Karpas-422 (cell line): Measurements from ENCODE around the gene FAIM. TPM values are rescaled to one million over a fixed set of nuclear protein-coding genes. Genes with fewer than 3 reads are reported as not detected.
A peak's percentile ranks its signal among the peaks of the same experiment; 100 is the strongest.
"Not testable (repeated sequence)": the region's sequence is repeated elsewhere in the genome, so short reads cannot be mapped to it uniquely, and the experiment has no call there.

ENCODE experiments used
- DNase-seq: peaks from one replicate; pipeline ENCODE4 v3.0.0-alpha.2; 2015
- H2AFZ ChIP-seq: fragments of 200-600 bp; sonication (generic); 2 replicates; pipeline ENCODE4 v1.6.1; 2014; ENCODE audit warnings: antibody characterized with exemption, low read length, mixed read lengths
- H3K27ac ChIP-seq: fragments of 200-600 bp; sonication (generic); 2 replicates; pipeline ENCODE4 v1.5.1; 2014; ENCODE audit warnings: mild to moderate bottlenecking, low read length, moderate library complexity
- H3K27me3 ChIP-seq: fragments of 200-600 bp; sonication (generic); 2 replicates; pipeline ENCODE4 v1.6.1; 2014; ENCODE audit warnings: low read length, mixed read lengths
- H3K36me3 ChIP-seq: fragments of 200-600 bp; sonication (generic); 2 replicates; pipeline ENCODE4 v1.6.1; 2014; ENCODE audit warnings: low read length, mixed read lengths; ENCODE audit not compliant: insufficient read depth
- H3K4me1 ChIP-seq: fragments of 200-600 bp; sonication (generic); 2 replicates; pipeline ENCODE4 v1.6.1; 2014; ENCODE audit warnings: mild to moderate bottlenecking, low read length, mixed read lengths
- H3K4me2 ChIP-seq: fragments of 200-600 bp; sonication (generic); 2 replicates; pipeline ENCODE4 v1.6.1; 2014; ENCODE audit warnings: low read length, low read depth, mild to moderate bottlenecking; ENCODE audit not compliant: poor library complexity, severe bottlenecking
- H3K4me3 ChIP-seq: fragments of 200-600 bp; sonication (generic); 2 replicates; pipeline ENCODE4 v1.5.1; 2014; ENCODE audit warnings: mild to moderate bottlenecking, antibody characterized with exemption, low read length, mixed read lengths
- H3K79me2 ChIP-seq: fragments of 200-600 bp; sonication (generic); 2 replicates; pipeline ENCODE4 v1.6.1; 2014; ENCODE audit warnings: mild to moderate bottlenecking, low read length, mixed read lengths
- H3K9ac ChIP-seq: fragments of 200-600 bp; sonication (generic); 2 replicates; pipeline ENCODE4 v1.6.0; 2014; ENCODE audit warnings: low read length
- H3K9me2 ChIP-seq: fragments of 200-600 bp; sonication (generic), shearing (Covaris generic); replicated peaks from 2 replicates; pipeline ENCODE4 v1.6.0; 2014; ENCODE audit warnings: mild to moderate bottlenecking, low read length, moderate library complexity; ENCODE audit not compliant: insufficient read depth
- H3K9me3 ChIP-seq: fragments of 300-700, 200-600 bp; sonication (generic); 2 replicates; pipeline ENCODE4 v1.6.1; 2014; ENCODE audit warnings: low read length, mixed read lengths
- H4K20me1 ChIP-seq: fragments of 200-600 bp; sonication (generic); 2 replicates; pipeline ENCODE4 v1.6.1; 2014; ENCODE audit warnings: mild to moderate bottlenecking, antibody characterized with exemption, low read length, low read depth; ENCODE audit not compliant: insufficient read depth
- total RNA-seq: library from RNA; depleted of rRNA; stranded (reverse); fragments of >200 nt; shearing (Covaris generic); gene quantifications from 2 replicates; pipeline ENCODE4 v1.2.3, GENCODE V29; 2014; ENCODE audit warnings: low replicate concordance; rRNA removed

Gene FAIM
- total RNA-seq, result 39.2 and 58.0 TPM in 2 replicates

- H3K4me1 ChIP-seq, result peaks cover 32% of the 10 kb centered on the region
- H3K79me2 ChIP-seq, result peaks cover 46% of the 10 kb centered on the region
- H3K9me3 ChIP-seq, result no peaks in the 10 kb centered on the region
- H4K20me1 ChIP-seq, result no peaks in the 10 kb centered on the region
- H3K27me3 ChIP-seq, result no peaks in the 10 kb centered on the region
- H3K9me2 ChIP-seq, result no peaks in the 10 kb centered on the region
- DNase-seq, result peak; percentile 91
- peak within 1 kb of the TSS; percentile 76 for H3K4me2 ChIP-seq
- peaks cover 8% of the 10 kb centered on the region; the same call in 1 of the 2 replicates for H3K36me3 ChIP-seq
- H3K9ac ChIP-seq, result peak within 1 kb of the TSS; percentile 96
- peak within 1 kb of the TSS; percentile 92 for H3K4me3 ChIP-seq
- peak within 1 kb of the TSS; percentile 87 for H3K27ac ChIP-seq
- peak within 1 kb of the TSS; percentile 44 for H2AFZ ChIP-seq
These were observed at the start of gene FAIM for GRCh38 chr3:138608322-138609135. Gene FAIM (plus strand): TSS chr3:138608771. CDS start chr3:138619727, 10,956 bp downstream.

GRCh38 chr3:138559134-138559533 lies 49.4 kb upstream of the FAIM start:
- no peaks in the 10 kb centered on the region for H4K20me1 ChIP-seq
- no peaks in the 10 kb centered on the region for H3K9me3 ChIP-seq
- H3K79me2 ChIP-seq, result peaks cover 2% of the 10 kb centered on the region; the same call in 1 of the 2 replicates
- H3K4me2 ChIP-seq, result no peak overlapping the region
- H3K4me3 ChIP-seq, result no peak overlapping the region
- no peaks in the 10 kb centered on the region; the same call in 1 of the 2 replicates for H3K36me3 ChIP-seq
- H3K9ac ChIP-seq, result no peak overlapping the region
- no peak for DNase-seq
- no peaks in the 10 kb centered on the region for H3K27me3 ChIP-seq
- H3K4me1 ChIP-seq, result no peaks in the 10 kb centered on the region
- no peak overlapping the region for H2AFZ ChIP-seq
- no peak overlapping the region for H3K27ac ChIP-seq
- no peaks in the 10 kb centered on the region for H3K9me2 ChIP-seq

GRCh38 chr3:138560501-138560900 lies 48.1 kb upstream of the FAIM start:
- Histone ChIP-seq H4K20me1 (no peaks in the 10 kb centered on the region), H3K9me3 (no peaks in the 10 kb centered on the region), H3K27me3 (no peaks in the 10 kb centered on the region), H2AFZ (no peak overlapping the region), H3K9me2 (no peaks in the 10 kb centered on the region), H3K36me3 (no peaks in the 10 kb centered on the region; the same call in 1 of the 2 replicates), H3K4me2 (no peak overlapping the region), H3K4me1 (no peaks in the 10 kb centered on the region), H3K79me2 (peaks cover 2% of the 10 kb centered on the region; the same call in 1 of the 2 replicates), H3K9ac (no peak overlapping the region), H3K27ac (no peak overlapping the region), H3K4me3 (no peak overlapping the region)
- DNase-seq, result no peak

DNA sequence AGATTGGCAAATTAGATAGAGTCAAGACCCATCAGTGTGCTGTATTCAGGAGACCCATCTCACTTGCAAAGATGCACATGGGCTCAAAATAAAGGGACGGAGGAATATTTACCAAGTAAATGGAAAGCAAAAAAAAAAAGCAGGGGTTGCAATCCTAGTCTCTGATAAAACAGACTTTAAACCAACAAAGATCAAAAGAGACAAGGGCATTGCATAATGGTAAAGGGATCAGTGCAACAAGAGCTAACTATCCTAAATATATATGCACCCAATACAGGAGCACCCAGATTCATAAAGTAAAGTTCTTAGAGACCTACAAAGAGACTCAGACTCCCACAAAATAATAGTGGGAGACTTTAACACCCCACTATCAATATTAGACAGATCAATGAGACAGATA lies 45.7 kb upstream of the FAIM start:
- not testable (repeated sequence) for H3K36me3 ChIP-seq, H3K27me3 ChIP-seq, H3K9ac ChIP-seq, H3K4me1 ChIP-seq, H3K4me3 ChIP-seq, H3K4me2 ChIP-seq, H3K79me2 ChIP-seq, H3K27ac ChIP-seq, H4K20me1 ChIP-seq, DNase-seq, H3K9me3 ChIP-seq, H2AFZ ChIP-seq, H3K9me2 ChIP-seq

GRCh38 chr3:138566293-138566692 lies 42.3 kb upstream of the FAIM start:
- not testable (repeated sequence) for H4K20me1 ChIP-seq, H3K4me1 ChIP-seq, H3K9me2 ChIP-seq, H3K9me3 ChIP-seq, DNase-seq, H2AFZ ChIP-seq, H3K36me3 ChIP-seq, H3K27ac ChIP-seq, H3K9ac ChIP-seq, H3K79me2 ChIP-seq, H3K4me2 ChIP-seq, H3K4me3 ChIP-seq, H3K27me3 ChIP-seq

- Histone ChIP-seq H3K27ac (no peak overlapping the region), H2AFZ (no peak overlapping the region), H3K9ac (no peak overlapping the region), H3K4me3 (no peak overlapping the region), H3K4me1 (no peaks in the 10 kb centered on the region), H3K9me3 (no peaks in the 10 kb centered on the region), H3K79me2 (0 out of 2 replicates have a peak, but pooled peaks cover 2% of the 10 kb centered on the region), H3K9me2 (no peaks in the 10 kb centered on the region), H4K20me1 (no peaks in the 10 kb centered on the region), H3K4me2 (no peak overlapping the region), H3K36me3 (no peaks in the 10 kb centered on the region), H3K27me3 (no peaks in the 10 kb centered on the region)
- peak; percentile 61 for DNase-seq
These were observed 41.2 kb upstream of the FAIM start for GRCh38 chr3:138567403-138567802.

- no peak overlapping the region for H3K4me3 ChIP-seq
- H3K27me3 ChIP-seq, result no peaks in the 10 kb centered on the region
- H3K4me2 ChIP-seq, result no peak overlapping the region
- H3K9me2 ChIP-seq, result no peaks in the 10 kb centered on the region
- 0 out of 2 replicates have a peak, but pooled peaks cover 3% of the 10 kb centered on the region for H3K79me2 ChIP-seq
- no peaks in the 10 kb centered on the region for H3K4me1 ChIP-seq
- H3K27ac ChIP-seq, result no peak overlapping the region
- H3K36me3 ChIP-seq, result no peaks in the 10 kb centered on the region
- DNase-seq, result no peak
- H3K9me3 ChIP-seq, result no peaks in the 10 kb centered on the region
- no peak overlapping the region for H2AFZ ChIP-seq
- H3K9ac ChIP-seq, result no peak overlapping the region
- H4K20me1 ChIP-seq, result no peaks in the 10 kb centered on the region
These were observed 39.5 kb upstream of the FAIM start for GRCh38 chr3:138569090-138569489.

- DNase-seq, H3K4me1 ChIP-seq, H3K4me2 ChIP-seq, H3K27ac ChIP-seq, H3K9me3 ChIP-seq, H3K36me3 ChIP-seq, H4K20me1 ChIP-seq, H3K9ac ChIP-seq, H3K79me2 ChIP-seq, H3K4me3 ChIP-seq, H3K27me3 ChIP-seq, H3K9me2 ChIP-seq, H2AFZ ChIP-seq: not testable (repeated sequence)
These were observed 38.9 kb upstream of the FAIM start for GRCh38 chr3:138569624-138570023.
